Astrocyte (in vitro differentiated cells and primary cell): ENCODE results near the gene USP33.

ENCODE experiments used
- EZH2 ChIP-seq: IDR thresholded peaks from 2 replicates; pipeline ENCODE4 v1.6.1; 2012; ENCODE audit warnings: mild to moderate bottlenecking, low read length, inconsistent platforms; ENCODE audit not compliant: insufficient read depth
- TF ChIP-seq, protein P1 (sequence below): IDR thresholded peaks from 2 replicates; pipeline ENCODE4 v1.5.1; 2011; ENCODE audit warnings: low read depth, mild to moderate bottlenecking, inconsistent platforms, low read length, moderate library complexity; ENCODE audit not compliant: insufficient read depth

DNA sequence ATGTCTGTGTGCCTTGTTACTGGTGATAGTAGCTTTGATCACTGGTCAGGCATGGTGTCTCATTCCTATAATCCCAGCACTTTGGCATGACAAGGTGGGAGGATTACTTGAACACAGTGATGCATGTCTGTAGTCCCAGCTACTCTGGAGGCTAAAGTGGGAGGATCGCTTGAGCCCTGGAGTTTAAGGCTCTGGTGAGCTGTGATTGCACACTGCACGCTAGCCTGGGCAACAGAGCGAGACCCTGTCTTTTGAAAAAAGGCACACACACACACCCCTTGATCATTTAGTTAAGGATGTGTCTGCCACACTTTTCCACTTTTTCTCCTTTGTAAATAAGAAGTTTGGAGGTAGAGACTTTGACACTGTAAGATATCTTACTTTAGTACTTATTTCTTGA is 34.9 kb upstream of the USP33 start:
- TF ChIP-seq, protein P1, sequence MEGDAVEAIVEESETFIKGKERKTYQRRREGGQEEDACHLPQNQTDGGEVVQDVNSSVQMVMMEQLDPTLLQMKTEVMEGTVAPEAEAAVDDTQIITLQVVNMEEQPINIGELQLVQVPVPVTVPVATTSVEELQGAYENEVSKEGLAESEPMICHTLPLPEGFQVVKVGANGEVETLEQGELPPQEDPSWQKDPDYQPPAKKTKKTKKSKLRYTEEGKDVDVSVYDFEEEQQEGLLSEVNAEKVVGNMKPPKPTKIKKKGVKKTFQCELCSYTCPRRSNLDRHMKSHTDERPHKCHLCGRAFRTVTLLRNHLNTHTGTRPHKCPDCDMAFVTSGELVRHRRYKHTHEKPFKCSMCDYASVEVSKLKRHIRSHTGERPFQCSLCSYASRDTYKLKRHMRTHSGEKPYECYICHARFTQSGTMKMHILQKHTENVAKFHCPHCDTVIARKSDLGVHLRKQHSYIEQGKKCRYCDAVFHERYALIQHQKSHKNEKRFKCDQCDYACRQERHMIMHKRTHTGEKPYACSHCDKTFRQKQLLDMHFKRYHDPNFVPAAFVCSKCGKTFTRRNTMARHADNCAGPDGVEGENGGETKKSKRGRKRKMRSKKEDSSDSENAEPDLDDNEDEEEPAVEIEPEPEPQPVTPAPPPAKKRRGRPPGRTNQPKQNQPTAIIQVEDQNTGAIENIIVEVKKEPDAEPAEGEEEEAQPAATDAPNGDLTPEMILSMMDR, result no peak
- TF ChIP-seq EZH2, result no peak
